Measurements from ENCODE around the gene ERGIC1. TPM values are rescaled to one million over a fixed set of nuclear protein-coding genes. Genes with fewer than 3 reads are reported as not detected.
"Not testable (repeated sequence)": the region's sequence is repeated elsewhere in the genome, so short reads cannot be mapped to it uniquely, and the experiment has no call there.

The ERGIC1 gene
- total and polyA plus RNA-seq, 9 donors = 41.7 to 147 (median 92.3) TPM

DNA sequence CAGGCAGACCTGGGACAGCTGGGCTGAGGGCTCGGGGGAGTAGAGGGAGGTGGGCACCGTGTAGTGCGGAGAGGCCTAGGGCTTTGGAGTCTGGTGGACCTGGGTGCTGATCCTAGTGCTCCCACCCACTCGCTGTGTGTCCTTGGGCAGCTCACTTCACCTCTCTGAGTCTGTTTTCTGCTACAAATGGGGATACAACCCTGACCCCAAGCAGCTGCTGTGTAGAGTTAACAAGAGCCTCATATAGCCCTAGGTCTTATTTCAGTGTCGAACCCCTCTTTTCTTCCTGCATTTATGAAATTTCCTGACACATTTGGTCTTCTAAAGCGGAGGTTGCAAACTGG lies 16.4 kb downstream of the ERGIC1 start:
- no peaks in the 10 kb centered on the region for H3K36me3 ChIP-seq
- no peak for DNase-seq
- peaks cover 12% of the 10 kb centered on the region for H3K4me1 ChIP-seq (ENCODE audit: insufficient read depth)
- no peaks in the 10 kb centered on the region for H3K27me3 ChIP-seq
- no peak overlapping the region for H3K27ac ChIP-seq
- H3K9me3 ChIP-seq = no peaks in the 10 kb centered on the region
- no peak overlapping the region for H3K4me3 ChIP-seq
- 87 to 94% (median 94%) methylated on average over 6 of the region's 6 CpGs for WGBS, 3 donors
- TF ChIP-seq EP300 (IDR thresholded peaks at IDR 0.05) = no peak
- TF ChIP-seq CTCF (IDR thresholded peaks at IDR 0.05) = no peak
- TF ChIP-seq POLR2A (IDR thresholded peaks at IDR 0.05) = no peak
- intact Hi-C loops (cut with DNase I) = no loop called here

DNA sequence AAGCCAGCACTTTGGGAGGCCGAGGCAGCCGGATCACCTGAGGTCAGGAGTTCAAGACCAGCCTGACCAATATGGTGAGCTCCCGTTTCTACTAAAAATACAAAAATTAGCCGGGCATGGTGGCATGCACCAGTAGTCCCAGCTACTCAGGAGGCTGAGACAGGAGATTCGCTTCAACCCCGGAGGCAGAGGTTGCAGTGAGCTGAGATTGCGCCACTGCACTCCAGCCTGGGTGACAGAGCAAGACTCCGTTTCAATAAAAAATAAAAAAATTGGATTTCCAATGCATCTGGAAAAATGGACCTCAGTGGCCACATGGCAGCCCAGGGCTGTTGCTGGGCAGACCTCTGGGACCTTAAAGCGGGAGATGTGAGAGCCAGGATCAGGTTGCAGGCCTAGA lies 17.2 kb downstream of the ERGIC1 start:
- peaks cover 17% of the 10 kb centered on the region for H3K4me1 ChIP-seq (ENCODE audit: insufficient read depth)
- H3K27me3 ChIP-seq; H3K36me3 ChIP-seq; H3K27ac ChIP-seq; intact Hi-C loops (cut with DNase I); H3K4me3 ChIP-seq; H3K9me3 ChIP-seq: not testable (repeated sequence)
- DNase-seq = peak in 1 of 5 donors; percentile 11
- WGBS, 3 donors = 96% methylated on average over 9 of the region's 9 CpGs

GRCh38 chr5:172852490-172853354 lies 18.7 kb downstream of the ERGIC1 start:
- TF ChIP-seq EP300 (IDR thresholded peaks at IDR 0.05) = no peak
- no peak for TF ChIP-seq POLR2A (IDR thresholded peaks at IDR 0.05)
- no peak for TF ChIP-seq CTCF (IDR thresholded peaks at IDR 0.05)
- Histone ChIP-seq H3K27me3 (no peaks in the 10 kb centered on the region), H3K4me1 (ENCODE audit: insufficient read depth) (peaks cover 20% of the 10 kb centered on the region), H3K36me3 (no peaks in the 10 kb centered on the region), H3K27ac (no peak overlapping the region), H3K9me3 (no peaks in the 10 kb centered on the region), H3K4me3 (no peak overlapping the region)
- WGBS, 3 donors = 84 to 87% (median 85%) methylated on average over 18 of the region's 18 CpGs
- intact Hi-C loops (cut with DNase I) = no loop called here
- DNase-seq = peak in 1 of 5 donors; percentile 31

DNA sequence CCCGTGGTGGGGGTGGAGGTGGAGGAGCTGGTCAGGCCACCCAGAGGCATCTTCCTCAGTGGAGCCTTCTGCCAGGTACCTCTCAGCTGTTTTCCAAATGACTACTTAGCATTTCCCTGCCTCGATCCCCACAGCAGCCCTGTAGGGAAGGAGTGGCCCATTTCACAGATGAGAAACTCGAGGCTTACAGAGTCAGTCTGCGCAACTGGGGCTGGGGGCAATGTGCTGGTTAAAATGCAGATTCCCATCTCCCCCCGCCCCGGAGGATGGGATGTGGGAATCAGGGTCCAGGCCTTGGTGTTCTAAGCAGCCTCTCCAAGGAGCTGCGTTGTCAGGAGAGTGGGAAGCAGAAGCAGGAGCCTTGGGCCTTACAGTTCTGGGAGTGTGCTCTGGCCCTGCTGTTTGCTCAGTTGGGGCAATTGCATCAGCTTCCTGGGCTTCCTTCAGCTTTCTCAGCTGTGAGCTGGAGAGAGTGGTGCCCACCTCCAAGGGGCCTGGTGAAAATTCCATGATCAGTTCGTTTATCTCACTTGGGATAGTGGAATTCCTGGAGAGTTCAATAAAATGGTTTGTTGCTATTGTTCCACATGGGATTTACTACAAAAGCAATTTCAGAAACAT lies 19.4 kb downstream of the ERGIC1 start:
- Histone ChIP-seq H3K4me1 (ENCODE audit: insufficient read depth) (peaks cover 22% of the 10 kb centered on the region), H3K27ac (no peak overlapping the region), H3K36me3 (no peaks in the 10 kb centered on the region), H3K27me3 (no peaks in the 10 kb centered on the region), H3K9me3 (no peaks in the 10 kb centered on the region), H3K4me3 (no peak overlapping the region)
- intact Hi-C loops (cut with DNase I) = no loop called here
- WGBS, 3 donors = 71 to 81% (median 74%) methylated on average over 8 of the region's 8 CpGs
- DNase-seq = no peak
- TF ChIP-seq POLR2A (IDR thresholded peaks at IDR 0.05) (no peak), EP300 (IDR thresholded peaks at IDR 0.05) (no peak), CTCF (IDR thresholded peaks at IDR 0.05) (no peak)

DNA sequence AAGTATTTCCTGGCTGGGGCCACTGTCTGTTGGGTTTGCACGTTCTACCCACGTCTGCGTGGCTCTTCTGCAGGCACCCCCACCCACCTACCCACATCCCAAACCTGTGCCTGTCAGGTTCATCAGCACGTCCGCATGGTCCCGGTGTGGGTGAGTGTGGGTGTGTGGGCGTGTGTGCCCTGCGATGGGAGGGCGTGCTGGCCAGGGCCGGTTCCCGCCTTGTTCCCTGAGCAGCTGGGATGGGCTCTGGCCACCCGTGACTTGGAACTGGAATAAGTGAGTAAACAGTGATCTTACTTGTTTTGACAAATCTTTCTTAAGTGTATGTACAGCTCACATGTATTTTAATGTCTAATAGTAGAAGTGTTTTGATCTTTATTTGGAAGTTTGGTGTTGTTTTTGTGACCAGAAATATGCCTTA lies 20.4 kb downstream of the ERGIC1 start:
- no peaks in the 10 kb centered on the region for H3K36me3 ChIP-seq
- TF ChIP-seq CTCF (IDR thresholded peaks at IDR 0.05) (no peak), POLR2A (IDR thresholded peaks at IDR 0.05) (no peak), EP300 (IDR thresholded peaks at IDR 0.05) (no peak)
- H3K9me3 ChIP-seq = no peaks in the 10 kb centered on the region
- DNase-seq = peak; percentile 59 to 76 (median 72)
- H3K27ac ChIP-seq = peak overlapping the region; percentile 41 to 49
- peaks cover 31% of the 10 kb centered on the region for H3K4me1 ChIP-seq (ENCODE audit: insufficient read depth)
- H3K27me3 ChIP-seq = no peaks in the 10 kb centered on the region
- H3K4me3 ChIP-seq = no peak overlapping the region
- intact Hi-C loops (cut with DNase I) = no loop called here
- WGBS, 3 donors = 10 to 27% (median 22%) methylated on average over 12 of the region's 12 CpGs

Measured in ovary (tissue), 9 donors.